Breast epithelium (tissue), 3 donors: ENCODE data around the gene USP32.

Source experiments
- POLR2A ChIP-seq: fragments of 450-650 bp; IDR thresholded peaks from one replicate; pipeline ENCODE4 v1.6.1; 2016; ENCODE audit warnings: antibody characterized with exemption, mild to moderate bottlenecking, moderate library complexity
- POLR2AphosphoS5 ChIP-seq, 3 donors: sonication (generic); formaldehyde crosslinking; IDR thresholded peaks; one replicate each; pipeline ENCODE4 v1.6.1; 2017; ENCODE audit warnings: antibody characterized with exemption in 3 of 3
- TF ChIP-seq, protein P1 (sequence below), 3 donors: fragments of 450-650 bp; IDR thresholded peaks; one replicate each; pipeline ENCODE4 v1.5.1; 2016 to 2017; ENCODE audit warnings: antibody characterized with exemption in 3 of 3, mild to moderate bottlenecking in 3 of 3, moderate library complexity in 3 of 3

DNA sequence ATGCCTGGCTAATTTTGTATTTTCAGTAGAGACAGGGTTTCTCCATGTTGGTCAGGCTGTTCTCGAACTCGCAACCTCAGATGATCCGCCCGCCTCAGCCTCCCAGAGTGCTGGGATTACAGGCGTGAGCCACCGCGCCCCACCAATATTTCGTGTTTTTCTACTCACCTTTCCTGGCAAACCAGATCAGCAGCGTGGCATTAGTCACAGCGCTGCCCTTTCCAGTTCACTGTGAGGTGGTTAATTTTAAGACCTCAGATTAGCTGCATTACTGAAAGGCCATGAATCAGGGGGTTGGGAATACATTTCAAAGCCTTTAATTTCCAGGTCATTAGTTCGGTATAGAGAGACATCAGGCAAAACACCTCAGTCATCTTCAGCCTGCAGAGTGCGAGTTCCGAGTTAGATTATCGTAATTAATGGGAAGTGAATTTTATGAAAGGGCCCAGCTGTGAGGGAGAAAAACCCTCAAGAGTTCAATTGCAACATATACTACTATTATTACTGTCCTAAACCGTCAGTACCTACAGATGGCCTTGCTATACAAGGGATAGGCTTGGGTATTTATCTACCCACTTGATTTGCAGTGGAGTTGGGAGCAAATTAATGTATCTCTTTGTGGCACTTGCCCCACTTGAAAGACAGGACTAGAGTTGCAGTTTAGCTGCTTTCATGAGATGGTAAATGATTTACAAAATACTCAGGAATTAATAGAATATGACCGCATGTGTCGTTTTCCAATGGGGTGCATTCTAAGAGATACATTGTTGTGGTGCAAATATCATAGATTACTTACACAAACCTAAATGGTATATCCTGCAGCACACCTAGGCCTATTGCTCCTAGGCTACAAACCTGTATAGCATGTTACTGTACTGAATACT lies 2.1 kb upstream of the USP32 start:
- no peak for TF ChIP-seq POLR2A
- TF ChIP-seq, protein P1, sequence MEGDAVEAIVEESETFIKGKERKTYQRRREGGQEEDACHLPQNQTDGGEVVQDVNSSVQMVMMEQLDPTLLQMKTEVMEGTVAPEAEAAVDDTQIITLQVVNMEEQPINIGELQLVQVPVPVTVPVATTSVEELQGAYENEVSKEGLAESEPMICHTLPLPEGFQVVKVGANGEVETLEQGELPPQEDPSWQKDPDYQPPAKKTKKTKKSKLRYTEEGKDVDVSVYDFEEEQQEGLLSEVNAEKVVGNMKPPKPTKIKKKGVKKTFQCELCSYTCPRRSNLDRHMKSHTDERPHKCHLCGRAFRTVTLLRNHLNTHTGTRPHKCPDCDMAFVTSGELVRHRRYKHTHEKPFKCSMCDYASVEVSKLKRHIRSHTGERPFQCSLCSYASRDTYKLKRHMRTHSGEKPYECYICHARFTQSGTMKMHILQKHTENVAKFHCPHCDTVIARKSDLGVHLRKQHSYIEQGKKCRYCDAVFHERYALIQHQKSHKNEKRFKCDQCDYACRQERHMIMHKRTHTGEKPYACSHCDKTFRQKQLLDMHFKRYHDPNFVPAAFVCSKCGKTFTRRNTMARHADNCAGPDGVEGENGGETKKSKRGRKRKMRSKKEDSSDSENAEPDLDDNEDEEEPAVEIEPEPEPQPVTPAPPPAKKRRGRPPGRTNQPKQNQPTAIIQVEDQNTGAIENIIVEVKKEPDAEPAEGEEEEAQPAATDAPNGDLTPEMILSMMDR (IDR thresholded peaks at IDR 0.05) = no peak
- TF ChIP-seq POLR2AphosphoS5 (IDR thresholded peaks at IDR 0.05) = no peak
